Chondrocyte (in vitro differentiated cells): Measurements from ENCODE around the gene TSPAN18. TPM values are rescaled to one million over a fixed set of nuclear protein-coding genes. Genes with fewer than 3 reads are reported as not detected.

Experiments
- DNase-seq: peaks from one replicate; pipeline ENCODE4 v3.0.0; 2021; ENCODE audit warnings: mixed read lengths, low spot score
- H3K27ac Mint-ChIP-seq: one replicate; pipeline ENCODE4 v1.8.0; 2021; ENCODE audit warnings: mild to moderate bottlenecking, moderate library complexity, mixed read lengths; ENCODE audit not compliant: unreplicated experiment
- H3K27me3 Mint-ChIP-seq: 2 replicates; pipeline ENCODE4 v1.8.0; 2021; ENCODE audit warnings: low read depth, mixed read lengths
- H3K36me3 Mint-ChIP-seq: 2 replicates; pipeline ENCODE4 v1.8.0; 2021; ENCODE audit warnings: low read depth, mixed read lengths
- H3K4me1 Mint-ChIP-seq: 2 replicates; pipeline ENCODE4 v1.8.0; 2021; ENCODE audit warnings: low read depth, mild to moderate bottlenecking, mixed read lengths
- H3K4me3 Mint-ChIP-seq: one replicate; pipeline ENCODE4 v1.8.0; 2021; ENCODE audit warnings: mild to moderate bottlenecking, moderate library complexity, mixed read lengths; ENCODE audit not compliant: unreplicated experiment
- H3K9me3 Mint-ChIP-seq: 2 replicates; pipeline ENCODE4 v1.8.0; 2021; ENCODE audit warnings: low read depth, mixed read lengths
- total RNA-seq: library from RNA; stranded (reverse); gene quantifications from 3 replicates; pipeline ENCODE4 v1.2.1, GENCODE V29; 2021
- TF ChIP-seq, protein P1 (sequence below): fragments of 200-600 bp; sonication (generic); IDR thresholded peaks from 2 replicates; pipeline ENCODE4 v1.5.0; 2021; ENCODE audit warnings: antibody characterized with exemption, mild to moderate bottlenecking, moderate library complexity

Gene TSPAN18
- total RNA-seq, 1 donor from 2014 or later: 4.0 TPM

- TF ChIP-seq, protein P1, sequence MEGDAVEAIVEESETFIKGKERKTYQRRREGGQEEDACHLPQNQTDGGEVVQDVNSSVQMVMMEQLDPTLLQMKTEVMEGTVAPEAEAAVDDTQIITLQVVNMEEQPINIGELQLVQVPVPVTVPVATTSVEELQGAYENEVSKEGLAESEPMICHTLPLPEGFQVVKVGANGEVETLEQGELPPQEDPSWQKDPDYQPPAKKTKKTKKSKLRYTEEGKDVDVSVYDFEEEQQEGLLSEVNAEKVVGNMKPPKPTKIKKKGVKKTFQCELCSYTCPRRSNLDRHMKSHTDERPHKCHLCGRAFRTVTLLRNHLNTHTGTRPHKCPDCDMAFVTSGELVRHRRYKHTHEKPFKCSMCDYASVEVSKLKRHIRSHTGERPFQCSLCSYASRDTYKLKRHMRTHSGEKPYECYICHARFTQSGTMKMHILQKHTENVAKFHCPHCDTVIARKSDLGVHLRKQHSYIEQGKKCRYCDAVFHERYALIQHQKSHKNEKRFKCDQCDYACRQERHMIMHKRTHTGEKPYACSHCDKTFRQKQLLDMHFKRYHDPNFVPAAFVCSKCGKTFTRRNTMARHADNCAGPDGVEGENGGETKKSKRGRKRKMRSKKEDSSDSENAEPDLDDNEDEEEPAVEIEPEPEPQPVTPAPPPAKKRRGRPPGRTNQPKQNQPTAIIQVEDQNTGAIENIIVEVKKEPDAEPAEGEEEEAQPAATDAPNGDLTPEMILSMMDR: peak; percentile 92
- no peak for DNase-seq
- no peaks in the 10 kb centered on the region for H3K27me3 Mint-ChIP-seq
- H3K27ac Mint-ChIP-seq: no peak within 1 kb of the TSS
- H3K36me3 Mint-ChIP-seq: peaks cover 2% of the 10 kb centered on the region
- H3K4me1 Mint-ChIP-seq: peaks cover 33% of the 10 kb centered on the region
- H3K9me3 Mint-ChIP-seq: no peaks in the 10 kb centered on the region
- peak within 1 kb of the TSS; percentile 86 for H3K4me3 Mint-ChIP-seq
Measured at GRCh38 chr11:44950625-44951476, 224.1 kb downstream of the TSPAN18 start, which contains the start of gene TP53I11. TP53I11 (minus strand) TSS chr11:44950883; CDS start chr11:44938335, 12,548 bp downstream.

DNA sequence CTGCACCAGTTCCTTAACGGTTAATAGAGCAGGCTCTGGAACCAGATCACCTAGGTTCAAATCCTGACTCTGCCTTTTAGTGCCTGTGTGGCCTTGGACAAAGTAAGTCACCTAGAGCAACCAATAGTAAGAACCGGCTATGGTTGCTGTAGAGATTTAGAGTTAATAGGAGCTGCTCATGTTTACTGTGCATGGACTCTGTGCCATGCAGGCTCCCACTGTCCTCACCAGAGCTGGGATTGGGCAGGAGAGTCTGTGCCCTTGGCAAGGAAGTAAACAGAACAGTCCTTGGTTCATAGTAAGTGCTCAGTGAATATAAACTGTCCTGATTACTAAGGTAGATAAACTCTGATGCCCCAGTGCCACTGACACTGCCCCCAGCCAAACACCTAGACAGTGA lies 225.3 kb downstream of the TSPAN18 start:
- no peaks in the 10 kb centered on the region for H3K9me3 Mint-ChIP-seq
- no peak for DNase-seq
- peaks cover 4% of the 10 kb centered on the region for H3K27me3 Mint-ChIP-seq
- no peaks in the 10 kb centered on the region for H3K36me3 Mint-ChIP-seq
- H3K4me3 Mint-ChIP-seq: no peak overlapping the region
- TF ChIP-seq, protein P1: no peak
- H3K4me1 Mint-ChIP-seq: peaks cover 31% of the 10 kb centered on the region
- H3K27ac Mint-ChIP-seq: no peak overlapping the region

DNA sequence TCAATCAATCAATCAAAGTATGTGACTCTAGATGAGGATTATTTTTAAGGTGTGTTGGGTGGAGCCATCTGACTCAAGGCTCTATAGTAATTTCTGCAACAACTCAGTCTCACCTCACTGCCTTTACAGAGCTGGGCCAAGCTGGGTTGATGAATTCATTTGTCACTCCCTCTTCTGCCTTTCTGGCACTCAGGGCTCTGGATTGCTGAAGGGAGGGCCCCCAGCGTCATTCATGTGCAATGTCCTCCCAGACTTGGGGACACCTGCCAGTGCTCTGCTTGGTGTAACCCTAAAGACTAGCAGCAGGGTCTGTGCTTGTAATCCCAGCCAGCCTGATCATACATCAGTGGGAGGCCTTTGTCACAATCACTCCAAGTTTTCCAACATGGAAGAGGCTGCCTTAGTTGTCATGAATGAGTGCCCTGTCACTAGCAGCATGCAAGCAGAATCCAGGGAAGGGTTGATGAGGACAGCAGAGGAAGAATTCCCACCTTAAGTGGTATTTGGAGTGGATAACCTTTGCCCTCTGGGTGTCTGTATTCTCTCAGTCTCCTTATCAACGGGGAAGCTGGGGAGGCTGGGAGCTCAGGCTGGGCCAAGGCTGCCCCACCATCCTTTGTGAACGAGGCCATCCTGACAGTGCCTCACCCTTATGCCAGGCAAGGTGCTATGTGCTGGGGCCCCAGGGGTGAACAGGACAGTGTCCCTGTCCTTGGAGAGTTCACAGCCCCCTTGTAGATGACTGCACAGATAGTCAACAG lies 225.9 kb downstream of the TSPAN18 start:
- Mint-ChIP-seq H3K27ac (no peak overlapping the region), H3K27me3 (peaks cover 4% of the 10 kb centered on the region), H3K4me3 (no peak overlapping the region), H3K4me1 (peaks cover 31% of the 10 kb centered on the region), H3K9me3 (no peaks in the 10 kb centered on the region), H3K36me3 (no peaks in the 10 kb centered on the region)
- no peak for DNase-seq
- TF ChIP-seq, protein P1: no peak

DNA sequence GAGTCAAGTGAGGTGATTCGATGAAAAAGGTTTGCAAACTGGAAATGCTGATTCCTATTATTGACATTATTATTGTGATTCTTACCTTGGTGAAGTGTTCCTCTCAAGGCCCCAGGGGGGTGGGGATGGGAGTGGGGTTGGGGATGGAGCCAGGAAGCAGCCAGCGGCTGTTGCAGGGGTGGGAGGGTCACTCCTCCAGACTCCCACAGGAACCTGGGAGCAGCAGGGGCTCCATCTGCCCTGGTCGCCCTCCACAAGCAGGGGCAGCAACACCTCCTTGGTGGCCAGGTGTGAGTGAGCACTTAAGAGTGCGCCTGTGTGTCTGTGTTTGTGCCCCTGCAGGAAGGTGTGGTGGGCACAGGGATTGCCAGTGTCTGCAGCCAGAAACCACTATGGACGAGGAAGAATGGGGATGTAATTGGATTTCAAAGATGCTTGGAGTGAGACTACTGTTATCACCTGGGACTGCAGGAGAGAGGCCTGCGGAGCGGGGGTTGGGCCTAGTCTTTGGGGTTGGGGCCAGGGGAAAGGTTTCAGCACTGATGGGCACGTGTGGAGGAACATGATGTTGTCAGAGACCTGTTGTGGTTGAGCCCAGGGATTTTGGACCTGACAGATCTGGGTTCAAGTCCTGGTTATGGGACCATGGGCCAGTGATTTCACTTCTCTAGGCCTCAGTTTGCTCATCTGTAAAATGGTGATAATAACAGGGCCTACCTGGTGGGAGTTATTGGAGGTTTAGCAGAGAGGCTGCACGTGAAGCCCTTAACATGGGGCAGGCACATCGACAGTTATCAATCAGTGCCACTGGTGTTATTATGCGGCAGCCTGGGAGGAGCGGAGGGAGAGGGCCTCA lies 227.5 kb downstream of the TSPAN18 start:
- Mint-ChIP-seq H3K4me1 (peaks cover 16% of the 10 kb centered on the region), H3K4me3 (no peak overlapping the region), H3K9me3 (no peaks in the 10 kb centered on the region), H3K27ac (no peak overlapping the region), H3K27me3 (peaks cover 4% of the 10 kb centered on the region), H3K36me3 (no peaks in the 10 kb centered on the region)
- no peak for DNase-seq
- TF ChIP-seq, protein P1: no peak
